EH (cell line): ENCODE data around the gene TXK.

Experiments
- DNase-seq: peaks from one replicate; pipeline ENCODE4 v3.0.0-alpha.2; 2015; ENCODE audit warnings: low read depth

The TXK gene

GRCh38 chr4:48103483-48104139 lies 30.4 kb downstream of the TXK start:
- no peak for DNase-seq

- no peak for DNase-seq
Observed at GRCh38 chr4:48102303-48102702, 31.7 kb downstream of the TXK start.

- peak; percentile 29 for DNase-seq
Observed at GRCh38 chr4:48100256-48100655, 33.8 kb downstream of the TXK start.

GRCh38 chr4:48095441-48095840 lies 38.6 kb downstream of the TXK start:
- no peak for DNase-seq

GRCh38 chr4:48093991-48094416 lies 40.0 kb downstream of the TXK start:
- DNase-seq: peak; percentile 63

GRCh38 chr4:48090621-48091020 lies 43.4 kb downstream of the TXK start:
- no peak for DNase-seq

GRCh38 chr4:48085821-48086589 lies 48.0 kb downstream of the TXK start:
- DNase-seq: no peak

GRCh38 chr4:48082956-48083355 lies 51.1 kb downstream of the TXK start:
- DNase-seq: no peak

GRCh38 chr4:48081196-48081595 lies 52.9 kb downstream of the TXK start:
- peak; percentile 55 for DNase-seq

- DNase-seq: peak; percentile 71
Observed at GRCh38 chr4:48079972-48080391, 54.1 kb downstream of the TXK start.

- DNase-seq: no peak
Observed at GRCh38 chr4:48078862-48079655, 55.0 kb downstream of the TXK start.

- DNase-seq: no peak
Observed at GRCh38 chr4:48078425-48078824, 55.6 kb downstream of the TXK start.

GRCh38 chr4:48074657-48075056 lies 59.4 kb downstream of the TXK start:
- DNase-seq: no peak

- DNase-seq: no peak
Observed at GRCh38 chr4:48073567-48074103, 60.4 kb downstream of the TXK start.

- no peak for DNase-seq
Observed at GRCh38 chr4:48071191-48071590, 62.9 kb downstream of the TXK start.

- DNase-seq: no peak
Observed at GRCh38 chr4:48069026-48069425, 65.0 kb downstream of the TXK start.

- no peak for DNase-seq
Observed at GRCh38 chr4:48068182-48068581, 65.9 kb downstream of the TXK start.

- DNase-seq: no peak
Observed at GRCh38 chr4:48067536-48067935, 66.5 kb downstream of the TXK start.

GRCh38 chr4:48065587-48066052 lies 68.4 kb downstream of the TXK start:
- no peak for DNase-seq

- DNase-seq: no peak
Observed at GRCh38 chr4:48064349-48064748, 69.7 kb downstream of the TXK start.

GRCh38 chr4:48058617-48059530 lies 75.2 kb downstream of the TXK start:
- DNase-seq: no peak
